ENCODE results near the gene DAPK3. TPM values are rescaled to one million over a fixed set of nuclear protein-coding genes. Genes with fewer than 3 reads are reported as not detected.
"Not testable (repeated sequence)": the region's sequence is repeated elsewhere in the genome, so short reads cannot be mapped to it uniquely, and the experiment has no call there.

DAPK3 gene
- total RNA-seq, 4 donors from 2014 or later: 192 to 257 (median 235) TPM

- no CpG with 5 or more reads among the region's 24 CpGs for WGBS, 2 donors (ENCODE audit: low coverage in 1 of 2)
Observed at GRCh38 chr19:4009990-4010807, 39.3 kb upstream of the DAPK3 start.

GRCh38 chr19:4007836-4008539 lies 37.1 kb upstream of the DAPK3 start:
- Histone ChIP-seq H3K27me3 (no peaks in the 10 kb centered on the region), H3K9me3 (no peaks in the 10 kb centered on the region), H3K27ac (peak overlapping the region; percentile 78 to 97 (median 94)), H3K36me3 (peaks cover 0 to 8% of the 10 kb centered on the region in 2 donors), H3K4me1 (peaks cover 0 to 61% (median 40%) of the 10 kb centered on the region in 3 donors), H3K4me3 (peak overlapping the region; percentile 84 to 100)
- 0 to 1% methylated on average over 11 to 13 of the region's 55 CpGs for WGBS, 2 donors (ENCODE audit: low coverage in 1 of 2)
- ATAC-seq: no peak
- no peak for TF ChIP-seq EP300 (IDR thresholded peaks at IDR 0.05)
- TF ChIP-seq POLR2A (IDR thresholded peaks at IDR 0.05): no peak
- TF ChIP-seq, protein P1, sequence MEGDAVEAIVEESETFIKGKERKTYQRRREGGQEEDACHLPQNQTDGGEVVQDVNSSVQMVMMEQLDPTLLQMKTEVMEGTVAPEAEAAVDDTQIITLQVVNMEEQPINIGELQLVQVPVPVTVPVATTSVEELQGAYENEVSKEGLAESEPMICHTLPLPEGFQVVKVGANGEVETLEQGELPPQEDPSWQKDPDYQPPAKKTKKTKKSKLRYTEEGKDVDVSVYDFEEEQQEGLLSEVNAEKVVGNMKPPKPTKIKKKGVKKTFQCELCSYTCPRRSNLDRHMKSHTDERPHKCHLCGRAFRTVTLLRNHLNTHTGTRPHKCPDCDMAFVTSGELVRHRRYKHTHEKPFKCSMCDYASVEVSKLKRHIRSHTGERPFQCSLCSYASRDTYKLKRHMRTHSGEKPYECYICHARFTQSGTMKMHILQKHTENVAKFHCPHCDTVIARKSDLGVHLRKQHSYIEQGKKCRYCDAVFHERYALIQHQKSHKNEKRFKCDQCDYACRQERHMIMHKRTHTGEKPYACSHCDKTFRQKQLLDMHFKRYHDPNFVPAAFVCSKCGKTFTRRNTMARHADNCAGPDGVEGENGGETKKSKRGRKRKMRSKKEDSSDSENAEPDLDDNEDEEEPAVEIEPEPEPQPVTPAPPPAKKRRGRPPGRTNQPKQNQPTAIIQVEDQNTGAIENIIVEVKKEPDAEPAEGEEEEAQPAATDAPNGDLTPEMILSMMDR (IDR thresholded peaks at IDR 0.05): no peak
- TF ChIP-seq POLR2AphosphoS5 (IDR thresholded peaks at IDR 0.05): no peak

More at GRCh38 chr19:4009990-4010807, 39.3 kb upstream of the DAPK3 start:
- Histone ChIP-seq H3K4me1 (peaks cover 0 to 84% (median 48%) of the 10 kb centered on the region in 3 donors), H3K27me3 (no peaks in the 10 kb centered on the region), H3K9me3 (no peaks in the 10 kb centered on the region), H3K36me3 (peaks cover 0 to 24% of the 10 kb centered on the region in 2 donors), H3K4me3 (peak overlapping the region in 1 of 2 donors; percentile 27), H3K27ac (peak overlapping the region; percentile 2 to 97 (median 82))
- peak in 1 of 2 donors; percentile 14 for TF ChIP-seq POLR2A (IDR thresholded peaks at IDR 0.05)
- no peak for TF ChIP-seq EP300 (IDR thresholded peaks at IDR 0.05)
- TF ChIP-seq POLR2AphosphoS5 (IDR thresholded peaks at IDR 0.05): peak; percentile 84
- no peak for ATAC-seq

DNA sequence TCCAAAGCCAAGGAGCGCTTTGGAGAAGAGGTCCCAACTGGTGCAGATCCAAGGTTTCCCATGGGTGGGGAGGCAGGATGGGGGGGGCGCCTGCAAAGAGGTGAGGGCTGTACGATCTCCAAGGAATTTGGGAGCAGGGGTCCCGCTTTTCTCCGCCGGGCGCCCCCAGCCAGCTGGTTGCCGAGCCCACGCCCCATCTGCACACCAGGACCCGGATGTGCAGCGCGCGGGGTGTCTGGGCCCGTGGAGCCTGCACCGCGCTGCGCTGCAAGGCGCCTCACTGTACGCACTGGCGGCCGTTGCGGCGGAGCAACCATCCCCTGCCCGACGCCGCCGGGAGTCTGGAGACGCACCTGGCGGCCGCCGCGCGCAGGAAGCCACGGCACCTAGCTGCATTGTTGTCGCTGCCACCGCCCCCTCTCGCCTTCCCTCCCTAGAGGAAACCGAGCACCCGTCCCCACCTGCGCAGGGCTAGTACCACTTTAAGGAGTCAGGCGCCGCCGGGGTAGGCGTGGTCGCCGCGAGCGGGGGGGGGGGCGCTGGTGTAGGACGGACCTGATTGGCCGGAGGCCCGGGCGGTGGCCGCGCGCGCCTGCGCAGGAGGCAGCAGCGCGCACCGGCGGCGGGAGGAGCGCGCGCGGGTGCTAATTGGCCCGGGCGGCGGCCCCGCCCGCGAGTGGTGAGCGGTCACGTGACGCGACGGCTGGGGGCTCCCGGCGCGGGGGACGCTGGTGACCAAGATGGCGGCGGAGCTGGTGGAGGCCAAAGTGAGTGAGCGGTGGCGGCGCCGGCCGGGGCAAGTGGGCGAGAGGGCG lies 36.3 kb upstream of the DAPK3 start, which contains the start of gene PIAS4:
Gene PIAS4, plus strand, starts transcription at position 716 of the 815 bp plus-strand sequence. Its CDS starts 25 bp downstream, at position 741.
- peak; percentile 97 for ATAC-seq
- peaks cover 0 to 54% (median 35%) of the 10 kb centered on the region in 3 donors for H3K4me1 ChIP-seq

DNA sequence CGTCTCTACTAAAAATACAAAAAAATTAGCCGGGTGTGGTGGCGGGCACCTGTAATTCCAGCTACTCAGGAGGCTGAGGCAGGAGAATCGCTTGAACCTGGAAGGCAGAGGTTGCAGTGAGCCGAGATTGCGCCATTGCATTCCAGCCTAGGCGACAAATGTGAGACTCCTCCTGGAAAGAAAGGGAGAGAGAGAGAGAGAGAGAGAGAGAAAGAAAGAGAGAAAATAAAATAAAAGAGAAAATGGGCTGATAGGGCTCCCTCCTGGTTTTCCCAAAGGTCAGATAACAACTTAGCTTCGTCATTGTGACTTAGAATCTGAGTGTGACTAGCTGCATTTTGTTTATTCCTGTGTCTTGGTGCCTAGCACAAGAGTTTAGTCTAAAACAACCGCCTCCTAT lies 34.5 kb upstream of the DAPK3 start:
- H3K4me1 ChIP-seq: peaks cover 0 to 38% (median 26%) of the 10 kb centered on the region in 3 donors
- WGBS, 2 donors (ENCODE audit: low coverage in 1 of 2): 86 to 100% methylated on average over 1 to 9 of the region's 9 CpGs

More for the DNA sequence above, 36.3 kb upstream of the DAPK3 start, which contains the start of gene PIAS4:
- H3K36me3 ChIP-seq: peaks cover 0 to 6% of the 10 kb centered on the region in 2 donors
- H3K4me3 ChIP-seq: peak within 1 kb of the TSS; percentile 84 to 100
- no peaks in the 10 kb centered on the region for H3K9me3 ChIP-seq
- no peaks in the 10 kb centered on the region for H3K27me3 ChIP-seq
- 0% methylated on average over 1 to 2 of the region's 91 CpGs for WGBS, 2 donors (ENCODE audit: low coverage in 1 of 2)
- H3K27ac ChIP-seq: peak within 1 kb of the TSS; percentile 78 to 97 (median 94)
- TF ChIP-seq POLR2A (IDR thresholded peaks at IDR 0.05) (peak; percentile 38 to 42), EP300 (IDR thresholded peaks at IDR 0.05) (no peak), POLR2AphosphoS5 (IDR thresholded peaks at IDR 0.05) (peak; percentile 36)
- TF ChIP-seq, protein P1 (IDR thresholded peaks at IDR 0.05): peak in 3 of 4 experiments; percentile 10 to 35 (median 20)

DNA sequence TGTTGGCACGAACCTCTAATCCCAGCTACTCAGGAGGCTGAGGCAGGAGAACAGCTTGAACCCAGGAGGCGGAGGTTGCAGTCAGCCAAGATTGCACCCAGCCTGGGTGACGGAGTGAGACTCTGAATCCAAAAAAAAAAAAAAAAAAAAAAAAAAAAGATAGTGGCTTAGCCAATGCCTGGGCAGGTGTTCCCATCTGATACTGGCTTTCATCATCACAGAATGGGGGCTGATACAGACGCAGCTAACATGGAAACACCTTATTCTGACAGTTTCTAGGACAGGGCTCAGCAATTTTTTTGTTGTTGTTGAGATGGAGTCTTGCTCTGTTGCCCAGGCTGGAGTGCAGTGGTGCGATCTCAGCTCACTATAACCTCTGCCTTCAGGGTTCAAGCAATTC lies 29.9 kb upstream of the DAPK3 start:
- WGBS, 2 donors (ENCODE audit: low coverage in 1 of 2): 95 to 100% methylated on average over 1 to 4 of the region's 5 CpGs
- H3K27me3 ChIP-seq, H3K36me3 ChIP-seq, H3K4me1 ChIP-seq, ATAC-seq, H3K27ac ChIP-seq, H3K4me3 ChIP-seq, H3K9me3 ChIP-seq: not testable (repeated sequence)

More for the DNA sequence above, 34.5 kb upstream of the DAPK3 start:
- not testable (repeated sequence) for H3K36me3 ChIP-seq, H3K9me3 ChIP-seq, H3K27me3 ChIP-seq, ATAC-seq, H3K27ac ChIP-seq, H3K4me3 ChIP-seq

DNA sequence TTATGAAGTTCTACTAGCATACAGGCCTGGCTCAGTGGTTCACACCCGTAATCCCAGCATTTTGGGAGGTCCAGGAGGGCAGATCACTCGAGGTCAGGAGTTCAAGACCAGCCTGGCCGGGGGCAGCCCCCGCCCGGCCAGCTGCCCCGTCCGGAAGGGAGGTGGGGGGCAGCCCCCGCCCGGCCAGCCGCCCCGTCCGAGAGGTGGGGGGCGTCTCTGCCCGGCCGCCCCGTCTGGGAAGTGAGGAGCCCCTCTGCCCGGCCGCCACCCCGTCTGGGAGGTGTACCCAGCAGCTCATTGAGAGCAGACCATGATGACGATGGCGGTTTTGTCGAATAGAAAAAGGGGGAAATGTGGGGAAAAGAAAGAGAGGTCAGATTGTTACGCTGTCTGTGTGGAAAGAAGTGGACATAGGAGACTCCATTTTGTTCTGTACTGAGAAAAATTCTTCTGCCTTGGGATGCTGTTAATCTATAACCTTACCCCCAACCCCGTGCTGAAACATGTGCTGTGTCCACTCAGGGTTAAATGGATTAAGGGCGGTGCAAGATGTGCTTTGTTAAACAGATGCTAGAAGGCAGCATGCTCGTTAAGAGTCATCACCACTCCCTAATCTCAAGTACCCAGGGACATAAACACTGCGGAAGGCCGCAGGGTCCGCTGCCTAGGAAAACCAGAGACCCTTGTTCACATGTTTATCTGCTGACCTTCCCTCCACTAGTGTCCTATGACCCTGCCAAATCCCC lies 27.9 kb upstream of the DAPK3 start:
- H3K4me3 ChIP-seq, H3K4me1 ChIP-seq, H3K27me3 ChIP-seq, H3K27ac ChIP-seq, ATAC-seq, H3K9me3 ChIP-seq, H3K36me3 ChIP-seq: not testable (repeated sequence)
- 67 to 82% methylated on average over 3 to 5 of the region's 29 CpGs for WGBS, 2 donors (ENCODE audit: low coverage in 1 of 2)

Measured in gastroesophageal sphincter (tissue), 4 donors.